Stimulated activated CD4-positive, alpha-beta T cell treated with anti-CD3 and anti-CD28 coated beads, Interleukin-15, amount 100 ng/mL, for 24 hours (primary cell): ENCODE data around the gene ARHGAP6.

Experiments used
- DNase-seq: peaks from one replicate; pipeline ENCODE4 v3.0.0-alpha.2; 2020

Gene ARHGAP6

GRCh38 chrX:11451151-11451550, 214.6 kb downstream of the ARHGAP6 start:
- no peak for DNase-seq

DNA sequence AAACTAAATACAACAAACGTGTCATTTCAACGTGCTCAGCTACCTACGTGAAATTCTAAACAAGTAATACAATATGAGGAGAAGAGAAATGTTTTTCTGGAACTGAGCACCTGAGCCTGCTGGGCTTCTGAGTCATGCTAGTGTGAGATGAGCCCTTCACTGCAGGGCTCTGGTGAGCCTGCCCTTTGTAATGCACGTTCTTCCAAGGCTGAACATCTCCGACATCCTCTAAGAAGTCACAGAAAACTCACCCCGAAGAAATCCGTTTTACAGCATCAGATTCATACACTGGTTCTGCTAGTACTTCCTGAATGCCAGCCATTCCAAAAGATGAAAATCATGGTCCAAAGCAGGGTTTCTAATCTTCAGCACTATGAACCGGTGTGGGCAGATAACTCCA, 215.4 kb downstream of the ARHGAP6 start:
- DNase-seq: no peak

GRCh38 chrX:11449613-11450012, 216.1 kb downstream of the ARHGAP6 start:
- DNase-seq: no peak

GRCh38 chrX:11447418-11447817, 218.3 kb downstream of the ARHGAP6 start:
- DNase-seq: no peak

- no peak for DNase-seq
These were observed 218.8 kb downstream of the ARHGAP6 start for GRCh38 chrX:11446949-11447348.

DNA sequence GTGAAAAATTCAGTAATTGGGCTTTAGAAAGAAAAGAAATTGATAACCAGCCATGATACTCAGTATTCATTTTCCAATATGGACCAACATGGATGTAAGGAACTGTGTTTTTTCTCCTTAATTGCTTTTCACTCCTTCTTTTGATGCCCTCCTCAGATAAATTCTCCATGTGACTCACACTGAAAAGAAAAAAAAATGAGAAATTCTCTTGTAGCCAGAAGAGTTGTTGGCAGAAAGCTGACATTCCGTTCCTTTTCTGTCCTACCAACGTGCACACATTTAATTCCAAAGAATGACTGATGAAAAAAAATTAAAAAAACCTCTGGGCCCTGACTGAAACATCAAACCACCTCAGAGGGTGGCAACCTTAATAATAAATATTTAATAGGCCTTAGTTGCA, 219.4 kb downstream of the ARHGAP6 start:
- no peak for DNase-seq

- DNase-seq: no peak
These were observed 220.2 kb downstream of the ARHGAP6 start for GRCh38 chrX:11445540-11445939.

DNA sequence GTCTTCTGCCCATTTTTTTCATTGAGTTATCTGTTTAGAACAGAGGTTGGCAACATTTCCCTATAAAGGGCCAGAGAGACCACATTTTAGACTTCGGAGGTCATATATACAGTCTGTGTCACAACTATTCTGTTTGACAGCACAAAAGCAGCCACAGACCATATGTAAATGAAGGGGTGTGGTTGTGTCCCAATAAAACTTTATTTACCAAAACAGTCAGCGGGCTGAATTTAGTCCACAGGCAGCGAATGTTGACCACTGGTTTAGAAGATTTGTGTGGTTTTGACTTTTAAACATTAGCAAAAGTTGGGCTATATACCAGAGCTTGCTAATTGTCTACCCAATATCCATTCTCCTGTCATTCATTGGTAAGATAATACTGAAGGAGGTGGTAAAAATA, 221.7 kb downstream of the ARHGAP6 start:
- DNase-seq: no peak

DNA sequence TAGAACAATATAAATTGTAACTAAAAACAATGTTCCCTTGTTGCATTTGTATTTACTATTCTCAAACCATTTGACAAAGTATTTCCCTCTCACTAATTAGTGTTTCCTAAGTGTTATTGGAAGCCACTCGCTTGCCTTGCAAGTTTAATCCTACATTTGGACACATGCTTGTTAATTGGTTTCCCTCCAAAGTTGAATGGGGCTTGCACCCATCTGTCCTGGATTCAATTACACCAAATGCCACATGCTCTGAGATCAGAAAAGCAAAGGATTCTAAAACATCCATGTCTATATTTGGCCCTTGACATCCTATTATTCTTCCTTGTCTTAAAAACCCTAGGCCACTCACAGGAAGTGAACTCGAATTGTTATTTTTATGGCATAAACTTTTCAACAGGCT, 225.9 kb downstream of the ARHGAP6 start:
- DNase-seq: no peak

DNA sequence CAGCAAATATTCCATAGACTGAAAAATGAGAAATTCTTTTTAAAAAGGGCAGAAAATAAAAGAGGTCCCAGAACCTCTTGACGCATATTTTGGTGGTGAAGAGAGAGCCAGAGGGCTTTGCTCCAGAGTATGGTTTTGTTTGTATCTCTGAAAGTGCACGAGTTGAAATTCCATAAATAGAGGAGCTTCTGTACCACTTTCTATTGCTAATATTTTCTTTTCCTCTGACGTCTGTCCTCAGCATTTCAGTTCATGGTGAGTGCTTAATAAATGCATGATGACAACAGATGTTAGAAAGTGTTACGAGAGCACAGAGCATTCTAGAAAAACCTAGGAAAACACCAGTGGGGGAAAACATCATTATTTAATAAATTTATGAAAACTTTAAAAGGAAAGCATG, 227.0 kb downstream of the ARHGAP6 start:
- DNase-seq: no peak

DNA sequence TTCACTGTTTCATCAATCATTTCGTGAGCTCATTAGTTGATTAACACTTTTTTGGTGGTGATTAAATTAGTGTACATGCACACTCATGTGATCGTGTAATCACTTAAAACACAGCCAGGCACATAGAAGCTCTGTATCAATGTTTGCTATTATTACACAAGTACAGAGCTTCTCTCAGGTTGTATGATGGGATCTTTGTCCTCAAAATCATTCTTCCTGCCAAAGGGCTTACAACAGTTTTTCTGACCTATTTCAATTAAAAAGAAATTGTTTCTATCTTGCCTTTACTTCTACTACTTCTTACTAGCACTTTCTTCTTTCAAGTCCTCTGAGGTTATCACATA, 227.4 kb downstream of the ARHGAP6 start:
- no peak for DNase-seq

DNA sequence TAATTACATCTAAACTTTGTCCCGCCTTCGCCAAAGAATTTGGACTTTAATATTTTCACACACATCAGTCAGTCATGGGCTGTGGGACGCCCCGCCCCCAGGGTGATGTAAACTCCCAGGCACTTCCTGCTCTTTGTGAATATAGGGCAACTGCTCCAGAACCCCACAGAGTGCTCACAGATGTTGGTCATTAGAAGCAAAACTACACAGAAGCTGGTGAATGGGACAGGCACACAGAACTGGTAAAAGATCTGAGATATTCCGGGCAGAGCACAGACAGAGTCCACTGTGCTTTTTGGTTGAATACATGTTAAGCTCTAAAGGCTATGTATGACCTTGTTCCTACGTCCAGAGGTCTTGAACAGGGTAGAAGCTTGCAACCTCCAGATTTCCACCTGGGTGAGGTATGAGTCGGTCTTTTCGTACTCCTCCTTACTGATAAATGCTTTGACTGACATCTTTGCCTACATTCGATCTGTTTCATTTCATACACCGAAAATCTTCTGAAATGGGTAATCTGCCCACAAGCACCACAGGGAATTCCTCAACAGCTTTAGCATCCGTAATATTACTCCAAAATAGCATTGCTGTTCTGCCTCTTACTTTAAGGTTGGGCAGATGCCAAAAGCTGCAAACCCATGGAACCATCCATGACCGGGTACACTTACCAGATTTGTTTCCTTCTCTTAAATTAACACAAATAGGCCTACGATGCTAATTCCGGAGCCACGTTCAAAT, 227.9 kb downstream of the ARHGAP6 start:
- DNase-seq: no peak

- DNase-seq: no peak
These were observed 230.2 kb downstream of the ARHGAP6 start for GRCh38 chrX:11435568-11435967.

DNA sequence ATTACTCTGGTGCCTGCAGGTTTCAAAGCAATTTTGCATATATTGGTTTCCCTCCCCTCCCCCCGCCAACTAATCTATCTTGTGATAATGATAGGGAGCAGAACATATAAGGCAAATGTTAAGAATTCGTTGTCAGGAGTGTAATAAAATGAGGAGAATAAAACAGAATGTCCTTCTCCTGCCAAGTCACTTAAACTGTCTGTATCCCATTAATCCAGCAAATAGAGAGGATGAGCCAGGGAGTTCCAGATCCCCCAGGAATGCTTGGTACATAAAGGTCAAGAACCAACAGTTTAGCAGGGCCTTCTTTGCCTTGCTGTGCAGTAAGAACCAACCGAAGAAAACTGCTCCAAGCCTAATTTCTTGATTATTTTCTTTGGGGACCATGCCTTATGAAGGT, 231.1 kb downstream of the ARHGAP6 start:
- DNase-seq: no peak

DNA sequence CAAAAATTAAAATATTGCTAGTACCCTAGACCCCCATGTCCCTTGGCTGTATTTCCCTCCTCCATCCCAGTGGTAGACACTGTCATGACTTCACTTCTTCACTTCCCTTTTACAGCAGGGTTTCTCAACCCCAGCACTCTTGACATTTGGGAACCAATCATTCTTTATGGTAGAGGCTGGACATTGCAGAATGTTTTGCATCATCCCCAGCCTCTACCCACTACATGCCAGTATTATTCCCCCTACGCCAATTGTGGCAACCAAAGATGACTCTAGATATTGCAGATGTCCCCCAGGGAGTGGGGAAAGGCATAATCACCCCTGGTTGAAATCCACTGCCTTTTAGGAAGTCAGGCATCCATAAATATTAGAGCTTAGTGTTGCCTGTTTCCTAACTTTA, 233.9 kb downstream of the ARHGAP6 start:
- DNase-seq: no peak

DNA sequence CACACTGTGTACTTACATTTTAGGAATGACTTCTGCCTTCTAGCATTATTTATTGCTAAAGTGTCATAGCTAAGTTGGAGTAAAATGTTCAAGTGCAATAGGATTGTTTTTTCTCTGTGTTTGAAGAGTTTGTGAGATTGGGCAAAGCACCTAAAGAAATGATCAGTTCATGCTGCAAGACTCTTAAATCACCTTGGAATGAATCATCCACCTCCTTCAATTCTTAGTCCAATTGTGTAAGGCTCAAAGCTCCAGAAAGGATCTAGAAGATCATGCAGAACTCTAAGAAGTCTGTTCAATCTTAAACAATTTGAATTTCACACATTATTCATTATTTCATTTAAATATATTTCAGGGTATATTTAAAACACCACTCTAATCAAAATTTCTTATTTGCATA, 235.4 kb downstream of the ARHGAP6 start:
- DNase-seq: no peak

DNA sequence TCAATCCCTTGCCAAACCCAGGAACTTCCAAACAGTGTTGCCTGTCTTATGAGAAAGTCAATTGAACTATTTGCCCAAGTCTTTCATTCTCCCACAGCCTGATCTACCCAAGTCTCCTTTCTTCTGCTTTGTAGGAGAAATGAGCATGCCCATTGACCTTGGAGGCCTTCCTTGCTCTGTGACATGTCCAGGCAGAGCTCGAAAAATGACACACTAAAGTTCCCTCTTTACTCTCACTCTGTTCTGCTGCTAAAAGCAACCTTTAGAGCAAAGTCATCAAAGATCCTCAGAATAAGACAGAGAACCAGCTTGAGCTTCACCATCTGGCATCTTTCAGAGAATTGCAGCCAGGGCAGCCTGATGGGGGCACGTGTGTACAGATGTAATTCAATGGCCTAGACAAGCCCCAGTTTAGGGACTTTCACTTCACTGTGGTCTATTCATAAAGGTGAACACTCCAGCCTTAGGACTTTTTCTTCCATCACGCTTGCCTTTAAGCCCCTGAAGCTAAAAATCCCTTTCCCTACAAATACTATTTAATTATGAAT, 236.1 kb downstream of the ARHGAP6 start:
- DNase-seq: no peak

GRCh38 chrX:11427453-11428071, 238.2 kb downstream of the ARHGAP6 start:
- peak; percentile 8 for DNase-seq

- no peak for DNase-seq
These were observed 238.8 kb downstream of the ARHGAP6 start for GRCh38 chrX:11426712-11427452.

DNA sequence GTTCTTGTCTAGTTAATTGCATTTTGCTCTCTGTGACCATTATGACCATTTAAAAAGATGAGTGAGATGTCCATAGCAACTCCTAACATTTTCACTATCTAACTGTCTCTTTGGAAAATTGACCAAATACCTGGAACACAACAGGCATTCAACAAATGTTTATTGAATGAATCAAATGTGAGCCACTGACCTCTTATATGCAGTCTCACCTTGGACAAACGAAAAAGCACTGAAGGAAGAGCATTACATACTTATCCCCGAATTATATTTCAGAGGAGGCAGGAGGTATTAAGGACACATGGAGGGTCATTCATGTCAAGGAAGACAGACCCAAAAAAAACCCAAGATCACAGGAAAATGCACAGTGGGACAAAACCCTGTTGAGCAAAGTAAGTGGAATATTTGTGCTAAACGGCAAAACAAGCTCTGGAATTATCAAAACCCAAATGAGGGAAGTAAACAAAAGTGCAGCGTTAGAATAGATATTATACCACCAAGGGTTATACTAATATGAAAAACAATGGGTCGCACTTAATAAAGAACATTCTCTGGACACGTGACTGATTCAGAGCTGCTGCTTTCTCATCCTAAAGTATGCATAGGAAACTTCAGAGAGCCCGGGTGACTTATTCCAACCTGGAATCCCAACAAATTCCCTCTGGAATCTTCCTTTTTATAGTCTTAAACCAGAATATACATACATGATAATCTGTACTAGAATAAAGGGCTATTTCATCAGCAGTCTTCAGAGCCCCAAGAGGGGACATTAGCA, 240.6 kb downstream of the ARHGAP6 start:
- DNase-seq: no peak

DNA sequence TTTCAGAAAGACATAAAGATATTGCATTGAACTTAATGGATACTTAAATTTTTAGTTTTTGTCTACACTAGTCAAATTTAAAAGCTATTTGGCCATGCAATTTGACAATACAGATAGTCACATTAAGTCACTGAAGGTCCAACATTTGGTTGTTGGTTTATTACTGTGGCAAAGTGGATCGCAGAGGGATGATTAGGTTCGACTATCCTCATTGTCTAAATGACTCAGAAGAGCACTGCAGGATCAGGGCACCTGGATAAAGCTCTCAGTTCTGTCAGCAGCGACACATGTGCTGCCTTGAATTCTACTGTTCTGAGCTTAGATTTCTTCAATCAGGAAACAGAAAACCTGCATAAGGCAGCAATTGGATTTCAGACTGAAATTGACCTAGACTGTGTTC, 241.8 kb downstream of the ARHGAP6 start:
- no peak for DNase-seq

DNA sequence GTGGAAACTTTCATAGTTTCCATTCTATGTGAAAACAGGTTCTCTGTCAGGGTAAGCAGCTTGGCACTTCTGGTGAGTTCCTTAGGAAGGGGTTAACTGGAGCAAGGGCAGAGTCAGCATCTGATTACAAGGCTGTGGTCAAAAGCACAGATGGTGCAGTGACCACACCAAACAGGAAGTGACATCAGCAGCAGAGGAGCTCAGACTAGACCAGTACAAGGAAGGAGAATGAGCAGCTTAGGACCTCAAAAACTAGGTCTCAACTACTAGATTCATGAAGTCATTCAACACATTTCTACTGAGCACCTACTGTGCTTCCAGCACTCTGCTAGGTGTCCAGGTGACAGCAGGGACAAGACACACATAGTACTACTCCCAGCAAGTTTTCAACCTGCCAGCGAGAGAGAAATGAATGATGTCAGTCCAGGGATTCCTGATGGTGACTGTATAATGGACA, 242.3 kb downstream of the ARHGAP6 start:
- DNase-seq: no peak

GRCh38 chrX:11422525-11422857, 243.2 kb downstream of the ARHGAP6 start:
- DNase-seq: no peak
